Suppressor macrophage treated with lipopolysaccharide for 1 hour (primary cell): ENCODE data around the gene ZKSCAN8.

ENCODE experiments used
- DNase-seq, 3 donors: peaks; one replicate each; pipeline ENCODE4 v3.0.0-alpha.2; 2020 to 2022

Gene ZKSCAN8

GRCh38 chr6:28139860-28140543 lies 1.7 kb upstream of the ZKSCAN8 start:
- DNase-seq = peak in 1 of 3 donors; percentile 23

GRCh38 chr6:28140616-28141015 lies 1.1 kb upstream of the ZKSCAN8 start:
- DNase-seq = no peak

- peak; percentile 39 to 53 (median 48) for DNase-seq
Measured at GRCh38 chr6:28142446-28142845, 763 bp downstream of the ZKSCAN8 start.

GRCh38 chr6:28145231-28145630 lies 3.5 kb downstream of the ZKSCAN8 start:
- DNase-seq = no peak

DNA sequence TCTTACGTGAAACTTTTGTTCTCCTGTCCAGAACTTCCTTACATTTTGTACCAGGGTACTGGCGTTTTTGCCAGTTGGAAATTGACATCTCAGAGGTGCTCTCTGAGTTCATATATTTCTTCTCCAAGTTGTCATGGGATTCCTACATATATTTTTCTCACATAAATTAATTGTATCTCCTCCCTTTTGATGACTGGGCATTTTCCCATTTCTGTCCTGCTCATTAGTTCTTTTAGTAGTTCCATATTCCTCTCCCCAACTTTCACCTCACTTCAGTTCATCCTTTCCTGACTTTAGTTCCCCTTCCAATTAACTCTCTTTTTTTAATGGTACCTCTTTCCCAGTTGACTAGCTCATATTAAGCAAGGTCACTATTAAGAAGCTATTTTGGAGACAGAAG lies 10.8 kb downstream of the ZKSCAN8 start:
- DNase-seq = no peak

DNA sequence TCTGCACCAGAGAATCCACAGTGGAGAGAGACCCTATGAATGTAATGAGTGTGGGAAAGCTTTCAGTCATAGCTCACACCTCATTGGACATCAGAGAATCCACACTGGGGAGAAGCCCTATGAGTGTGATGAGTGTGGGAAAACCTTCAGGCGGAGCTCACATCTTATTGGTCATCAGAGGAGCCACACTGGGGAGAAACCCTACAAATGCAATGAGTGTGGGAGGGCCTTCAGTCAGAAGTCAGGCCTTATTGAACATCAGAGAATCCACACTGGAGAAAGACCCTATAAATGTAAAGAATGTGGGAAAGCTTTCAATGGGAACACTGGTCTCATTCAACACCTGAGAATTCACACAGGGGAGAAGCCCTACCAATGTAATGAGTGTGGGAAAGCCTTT lies 11.9 kb downstream of the ZKSCAN8 start:
- DNase-seq = no peak

DNA sequence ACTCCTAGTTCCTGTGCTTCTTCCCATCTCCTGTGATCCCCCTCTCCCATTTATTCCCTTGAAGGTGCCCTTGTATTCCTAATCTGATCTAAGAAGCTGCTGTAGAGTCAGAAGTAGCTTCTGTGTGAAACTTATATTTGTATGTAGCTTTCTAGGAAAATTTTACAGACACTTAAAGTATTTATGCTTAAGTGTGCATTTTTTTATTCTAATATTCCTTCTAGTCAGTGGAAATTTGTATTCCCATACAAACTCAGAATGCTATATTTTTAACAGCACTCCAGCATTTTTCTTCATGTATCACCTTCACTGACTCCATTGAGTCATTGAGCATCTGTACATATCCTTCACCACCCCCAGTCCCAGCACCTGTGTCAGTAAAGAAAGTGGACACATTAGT lies 12.7 kb downstream of the ZKSCAN8 start:
- no peak for DNase-seq

DNA sequence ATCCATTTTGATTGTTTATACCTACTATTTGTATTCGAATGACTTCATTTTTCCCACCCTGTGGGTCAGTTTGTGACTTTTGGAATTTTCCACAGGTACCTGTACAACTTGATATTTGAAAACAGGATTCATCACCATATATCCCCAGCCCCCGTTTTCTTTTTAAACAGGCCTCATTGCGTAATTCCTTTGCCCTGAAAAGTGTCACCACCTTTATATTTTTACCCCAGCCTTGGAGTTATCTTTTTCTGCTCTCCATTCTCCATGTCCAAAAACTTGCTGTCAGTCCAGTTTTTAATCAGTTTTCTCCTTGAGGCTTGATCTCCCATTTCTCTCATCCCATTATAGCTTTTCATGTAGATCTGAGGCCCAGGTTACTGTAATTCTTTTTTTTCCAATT lies 16.6 kb downstream of the ZKSCAN8 start:
- DNase-seq = no peak

DNA sequence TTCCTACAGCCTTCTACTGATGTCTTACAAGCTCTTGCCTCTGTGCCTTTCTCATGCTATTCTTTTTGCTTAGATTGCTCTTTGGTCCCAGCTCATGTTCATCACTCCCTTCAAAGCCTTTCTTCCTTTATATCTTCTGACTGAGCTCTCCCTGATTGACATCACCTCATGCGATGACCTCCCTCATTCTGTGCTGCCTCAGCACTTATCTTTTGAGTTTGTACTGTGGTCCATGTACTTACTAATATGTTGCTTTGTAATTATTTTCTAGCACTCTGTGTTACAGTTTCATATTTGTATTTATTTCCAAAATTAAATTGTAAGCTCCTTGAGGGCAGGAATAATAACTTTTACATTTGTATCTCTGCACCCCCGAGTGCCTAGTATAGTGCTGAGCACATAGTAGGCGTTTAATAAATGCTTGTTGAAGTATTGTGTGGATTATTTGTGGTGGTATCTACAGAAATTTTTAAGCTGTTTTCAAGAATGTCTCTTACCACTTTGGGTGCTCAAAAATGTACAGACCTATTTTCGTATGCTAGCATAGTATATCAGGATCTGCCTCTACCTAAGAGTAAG lies 17.4 kb downstream of the ZKSCAN8 start:
- DNase-seq = no peak

GRCh38 chr6:28160233-28160632 lies 18.6 kb downstream of the ZKSCAN8 start:
- no peak for DNase-seq

- peak; percentile 71 to 85 (median 73) for DNase-seq
Measured at GRCh38 chr6:28161410-28162079, 19.9 kb downstream of the ZKSCAN8 start.

GRCh38 chr6:28165563-28165962 lies 23.9 kb downstream of the ZKSCAN8 start:
- DNase-seq = no peak

DNA sequence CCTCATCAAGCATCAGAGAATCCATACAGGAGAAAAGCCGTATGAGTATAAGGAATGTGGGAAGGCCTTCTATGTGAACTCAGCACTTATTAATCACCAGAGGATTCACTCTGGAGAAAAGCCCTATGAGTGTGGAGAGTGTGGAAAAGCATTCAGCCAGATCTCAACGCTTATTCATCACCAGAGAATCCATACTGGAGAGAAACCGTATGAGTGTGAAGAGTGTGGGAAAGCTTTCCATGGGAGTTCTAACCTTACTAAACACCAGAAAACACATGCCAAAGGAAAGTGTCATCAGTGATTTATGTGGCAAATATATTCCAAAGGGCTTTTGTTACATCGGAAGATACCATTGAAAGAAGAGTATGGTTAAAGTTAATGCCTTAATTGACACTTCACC lies 25.4 kb downstream of the ZKSCAN8 start:
- DNase-seq = no peak

DNA sequence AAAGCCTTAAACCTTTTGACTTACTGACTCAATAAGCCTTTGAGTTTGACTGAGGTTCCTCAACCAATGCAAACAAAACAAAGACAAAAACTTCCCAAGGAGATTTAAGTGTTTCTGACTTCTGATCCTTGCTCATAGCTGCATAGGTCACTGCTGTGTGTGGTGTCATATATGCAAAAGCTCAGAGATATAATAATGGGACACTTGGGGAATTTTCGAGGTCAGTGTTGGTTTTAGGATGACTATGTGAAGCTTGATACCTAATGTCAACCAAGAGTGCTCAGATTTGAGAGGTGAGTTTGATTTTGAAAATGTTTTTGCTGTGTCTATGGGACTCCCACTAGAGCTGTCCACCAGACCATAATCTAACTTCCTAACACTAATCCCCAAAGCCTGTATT lies 26.2 kb downstream of the ZKSCAN8 start:
- no peak for DNase-seq

DNA sequence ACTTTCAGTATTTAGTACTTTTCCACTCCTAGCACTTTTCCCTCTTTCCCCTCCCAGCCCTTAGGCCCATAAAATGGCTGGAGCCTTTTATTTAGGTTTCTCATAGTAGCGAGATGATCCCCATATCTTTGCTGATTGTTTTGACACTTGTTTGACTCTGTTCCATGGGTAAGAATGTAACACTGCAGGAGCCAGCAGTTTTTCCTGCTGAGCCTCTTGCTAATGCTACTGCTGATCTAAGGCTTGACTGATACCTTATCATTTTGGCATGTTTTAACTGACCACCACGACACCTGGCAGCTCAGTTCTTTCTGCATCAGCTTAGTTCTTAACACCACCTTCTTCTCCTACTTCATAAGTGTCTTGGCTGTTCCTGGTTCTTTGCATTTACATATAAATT lies 29.6 kb downstream of the ZKSCAN8 start:
- DNase-seq = no peak

DNA sequence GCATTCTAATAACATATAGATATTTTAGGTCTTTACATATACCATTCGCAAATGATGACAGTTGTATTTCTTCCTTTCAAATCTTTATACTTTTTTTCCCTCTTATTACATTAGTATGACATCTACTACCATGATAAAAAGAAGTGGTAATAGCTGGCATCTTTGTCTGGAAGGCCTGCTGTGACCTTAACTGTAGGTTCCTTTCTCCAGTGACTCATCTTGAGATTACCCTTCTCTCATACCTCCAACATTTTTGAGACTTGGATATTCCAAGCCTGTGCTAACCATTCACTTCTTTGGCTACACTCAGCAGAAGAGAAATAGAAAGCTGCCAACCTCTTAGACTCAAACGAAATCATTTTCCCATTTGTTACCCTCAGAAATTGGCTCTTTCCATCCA lies 30.3 kb downstream of the ZKSCAN8 start:
- DNase-seq = no peak

DNA sequence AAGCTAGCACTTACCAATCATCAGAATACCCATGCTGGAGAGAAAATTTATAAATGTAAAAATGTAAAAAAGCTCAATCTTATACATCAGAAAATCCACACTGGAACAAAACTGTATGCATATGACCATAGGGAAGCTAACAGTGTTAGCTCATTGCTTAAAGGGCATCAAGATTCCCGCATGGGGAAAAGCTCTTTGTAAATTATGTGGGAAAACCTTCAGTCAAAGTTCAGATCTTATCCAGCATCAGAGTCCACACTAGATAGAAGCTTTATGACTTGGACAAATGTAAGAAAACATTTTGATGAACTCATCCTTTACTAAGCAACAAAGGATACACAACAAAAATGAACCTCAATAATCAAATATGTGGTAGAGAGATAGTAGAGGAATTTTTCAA lies 34.7 kb downstream of the ZKSCAN8 start:
- no peak for DNase-seq

- no peak for DNase-seq
Measured at GRCh38 chr6:28182255-28182654, 40.6 kb downstream of the ZKSCAN8 start.

GRCh38 chr6:28188111-28188979 lies 46.7 kb downstream of the ZKSCAN8 start:
- no peak for DNase-seq

GRCh38 chr6:28200020-28200419 lies 58.3 kb downstream of the ZKSCAN8 start:
- DNase-seq = no peak

DNA sequence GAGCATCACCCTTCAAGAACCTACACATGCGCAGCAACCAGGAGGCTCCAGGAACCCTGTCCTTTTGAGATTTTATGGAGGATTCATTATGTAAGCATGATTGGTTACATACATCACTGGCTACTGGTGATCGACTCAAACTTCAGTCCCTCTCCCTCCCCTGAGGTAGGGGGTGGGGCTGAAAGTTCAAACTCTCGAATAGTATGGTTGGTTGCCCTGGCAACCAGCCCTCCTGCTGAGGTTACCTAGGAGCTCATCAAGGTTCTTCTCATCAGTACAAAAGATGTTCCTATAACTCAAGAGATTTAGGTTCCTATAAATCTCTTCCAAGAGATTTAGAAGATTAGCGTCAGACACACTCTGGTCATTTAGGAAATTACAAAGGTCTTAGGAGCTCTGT lies 61.5 kb downstream of the ZKSCAN8 start:
- no peak for DNase-seq

DNA sequence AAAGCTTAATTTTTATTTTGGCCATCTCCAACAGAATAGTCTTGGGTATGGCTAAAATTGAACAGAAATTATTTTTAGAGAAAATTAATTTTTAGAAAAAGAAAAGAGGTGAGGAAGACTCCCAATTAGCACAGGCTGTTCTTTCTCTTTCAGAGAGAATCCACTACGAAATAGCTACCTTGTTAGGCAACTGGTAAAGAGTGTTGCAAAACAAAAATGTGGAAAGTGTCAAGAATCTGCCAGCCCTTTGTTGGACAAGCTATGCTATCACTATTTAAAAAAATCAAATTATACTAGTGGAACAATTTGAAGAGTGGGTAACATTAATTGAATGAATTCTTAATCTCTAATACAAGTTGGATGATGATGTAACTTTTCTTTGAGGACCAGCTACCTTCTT lies 64.2 kb downstream of the ZKSCAN8 start:
- peak in 1 of 3 donors; percentile 16 for DNase-seq

GRCh38 chr6:28206527-28206926 lies 64.8 kb downstream of the ZKSCAN8 start:
- no peak for DNase-seq
